Stomach (tissue), 9 donors: ENCODE results near the gene RAB4B. TPM values are rescaled to one million over a fixed set of nuclear protein-coding genes. Genes with fewer than 3 reads are reported as not detected.
"Not testable (repeated sequence)": the region's sequence is repeated elsewhere in the genome, so short reads cannot be mapped to it uniquely, and the experiment has no call there.

ENCODE experiments used
- DNase-seq, 2 donors: peaks; one replicate each; pipeline versions ENCODE4 v3.0.0 to v3.0.0-alpha.2; 2013 to 2019
- H3K27ac ChIP-seq, 5 donors: fragments of 200-600 bp in 4 of 5; sonication (generic) in 4 of 5; one replicate each; pipeline ENCODE4 v1.5.1; 2013 to 2019; ENCODE audit warnings: mild to moderate bottlenecking in 1 of 5, moderate library complexity in 1 of 5
- H3K27me3 ChIP-seq, 3 donors: fragments of 200-600 bp; sonication (generic); one replicate each; pipeline ENCODE4 v1.5.1; 2017 to 2019; ENCODE audit warnings: mixed run types in 1 of 3
- H3K36me3 ChIP-seq, 4 donors: fragments of 200-600 bp; sonication (generic); 1 replicate in 3 of 4; 2 replicates in 1 of 4; pipeline ENCODE4 v1.5.1; 2016 to 2019
- H3K4me1 ChIP-seq, 4 donors: fragments of 200-600 bp; sonication (generic); one replicate each; pipeline ENCODE4 v1.5.1; 2016 to 2019
- H3K4me3 ChIP-seq, 4 donors: fragments of 200-600 bp; sonication (generic) in 3 of 4; one replicate each; pipeline ENCODE4 v1.5.1; 2016 to 2019; ENCODE audit warnings: mild to moderate bottlenecking in 1 of 4
- H3K9me3 ChIP-seq, 4 donors: fragments of 200-600 bp; sonication (generic); one replicate each; pipeline ENCODE4 v1.5.1; 2016 to 2019
- EP300 ChIP-seq: sonication (generic); formaldehyde crosslinking; IDR thresholded peaks from one replicate; pipeline ENCODE4 v1.6.1; 2017; ENCODE audit warnings: antibody characterized with exemption
- POLR2A ChIP-seq, 4 donors: fragments of 450-650 bp; IDR thresholded peaks; one replicate each; pipeline ENCODE4 v1.6.1; 2016; ENCODE audit warnings: antibody characterized with exemption in 4 of 4, control low read depth in 2 of 4, mild to moderate bottlenecking in 1 of 4, moderate library complexity in 1 of 4
- POLR2AphosphoS5 ChIP-seq, 3 donors: sonication (generic); formaldehyde crosslinking; IDR thresholded peaks; one replicate each; pipeline ENCODE4 v1.6.1; 2016; ENCODE audit warnings: antibody characterized with exemption in 3 of 3
- WGBS, 5 donors: extraction: QIAGEN DNeasy Blood & Tissue Kit in 3 of 5; methylation state at CpG; one replicate each; pipeline versions ENCODE4 v1.1.5 to v1.1.7; 2013 to 2018; 5-methylcytosine and 5-hydroxymethylcytosine counted together
- intact Hi-C: fragments of 100-400 bp; cut with DNase I; formaldehyde crosslinking; loops from one replicate; pipeline ENCODE4 v1.15.1; 2023; ENCODE audit warnings: low total_unique reads
- polyA plus RNA-seq, 3 donors: library from polyadenylated mRNA; stranded (reverse); fragments of 200-250 nt; gene quantifications; one replicate each; pipeline ENCODE4 v1.2.3, GENCODE V29; 2013
- total RNA-seq, 5 donors: library from RNA; depleted of rRNA; stranded (reverse); fragments of >200 nt; gene quantifications; one replicate each; pipeline versions ENCODE4 v1.1.0 to v1.2.3, GENCODE V29; 2014 to 2016
- TF ChIP-seq, protein P1 (sequence below), 7 experiments: fragments of 450-650 bp in 4 of 7; fragments of 200-600 bp in 3 of 7; sonication (generic) in 3 of 7; IDR thresholded peaks; one replicate each; pipeline ENCODE4 v1.5.1; 2016 to 2019; ENCODE audit warnings: antibody characterized with exemption in 7 of 7, control low read depth in 2 of 7, mild to moderate bottlenecking in 1 of 7
- donor health status: healthy with polysubstance abuse.
- donor health status: Bipolar disorder and iron deficiency.
- donor health status: healthy.

RAB4B gene
- total and polyA plus RNA-seq, 8 donors = 10.3 to 53.7 (median 39.2) TPM; not detected in 1

DNA sequence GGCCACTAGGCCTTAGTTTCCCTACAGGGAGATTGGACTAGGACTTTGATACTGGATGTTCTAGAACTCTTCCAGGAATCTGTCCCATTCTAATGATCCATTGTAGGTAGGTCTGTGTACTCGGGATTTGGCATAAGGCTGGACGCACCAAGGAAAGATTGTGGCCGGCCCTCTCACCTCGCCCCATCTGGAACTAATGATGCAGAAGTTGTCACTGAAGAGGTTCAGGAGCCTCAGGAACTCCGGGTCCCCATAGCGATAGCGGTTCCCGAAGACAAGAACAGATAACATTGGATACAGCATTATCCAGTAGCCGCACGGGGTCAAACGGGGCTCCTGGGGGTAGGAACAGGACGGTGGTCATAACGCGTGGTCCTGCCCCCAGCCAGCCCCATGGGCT is 32.1 kb downstream of the RAB4B start:
- TF ChIP-seq, protein P1, sequence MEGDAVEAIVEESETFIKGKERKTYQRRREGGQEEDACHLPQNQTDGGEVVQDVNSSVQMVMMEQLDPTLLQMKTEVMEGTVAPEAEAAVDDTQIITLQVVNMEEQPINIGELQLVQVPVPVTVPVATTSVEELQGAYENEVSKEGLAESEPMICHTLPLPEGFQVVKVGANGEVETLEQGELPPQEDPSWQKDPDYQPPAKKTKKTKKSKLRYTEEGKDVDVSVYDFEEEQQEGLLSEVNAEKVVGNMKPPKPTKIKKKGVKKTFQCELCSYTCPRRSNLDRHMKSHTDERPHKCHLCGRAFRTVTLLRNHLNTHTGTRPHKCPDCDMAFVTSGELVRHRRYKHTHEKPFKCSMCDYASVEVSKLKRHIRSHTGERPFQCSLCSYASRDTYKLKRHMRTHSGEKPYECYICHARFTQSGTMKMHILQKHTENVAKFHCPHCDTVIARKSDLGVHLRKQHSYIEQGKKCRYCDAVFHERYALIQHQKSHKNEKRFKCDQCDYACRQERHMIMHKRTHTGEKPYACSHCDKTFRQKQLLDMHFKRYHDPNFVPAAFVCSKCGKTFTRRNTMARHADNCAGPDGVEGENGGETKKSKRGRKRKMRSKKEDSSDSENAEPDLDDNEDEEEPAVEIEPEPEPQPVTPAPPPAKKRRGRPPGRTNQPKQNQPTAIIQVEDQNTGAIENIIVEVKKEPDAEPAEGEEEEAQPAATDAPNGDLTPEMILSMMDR (IDR thresholded peaks at IDR 0.05) = no peak
- TF ChIP-seq POLR2A (IDR thresholded peaks at IDR 0.05) = no peak
- peaks cover 42 to 81% (median 76%) of the 10 kb centered on the region in 4 donors for H3K4me1 ChIP-seq
- H3K9me3 ChIP-seq = no peaks in the 10 kb centered on the region
- peak overlapping the region; percentile 38 to 54 (median 46) for H3K4me3 ChIP-seq
- DNase-seq = peak in 1 of 2 donors; percentile 20
- H3K36me3 ChIP-seq = peaks cover 19 to 32% (median 31%) of the 10 kb centered on the region in 4 donors
- H3K27me3 ChIP-seq = no peaks in the 10 kb centered on the region
- WGBS, 5 donors = 51 to 69% (median 55%) methylated on average over 12 to 14 of the region's 14 CpGs
- peak overlapping the region in 4 of 5 donors; percentile 71 to 84 (median 82) for H3K27ac ChIP-seq
- intact Hi-C loops = no loop called here

DNA sequence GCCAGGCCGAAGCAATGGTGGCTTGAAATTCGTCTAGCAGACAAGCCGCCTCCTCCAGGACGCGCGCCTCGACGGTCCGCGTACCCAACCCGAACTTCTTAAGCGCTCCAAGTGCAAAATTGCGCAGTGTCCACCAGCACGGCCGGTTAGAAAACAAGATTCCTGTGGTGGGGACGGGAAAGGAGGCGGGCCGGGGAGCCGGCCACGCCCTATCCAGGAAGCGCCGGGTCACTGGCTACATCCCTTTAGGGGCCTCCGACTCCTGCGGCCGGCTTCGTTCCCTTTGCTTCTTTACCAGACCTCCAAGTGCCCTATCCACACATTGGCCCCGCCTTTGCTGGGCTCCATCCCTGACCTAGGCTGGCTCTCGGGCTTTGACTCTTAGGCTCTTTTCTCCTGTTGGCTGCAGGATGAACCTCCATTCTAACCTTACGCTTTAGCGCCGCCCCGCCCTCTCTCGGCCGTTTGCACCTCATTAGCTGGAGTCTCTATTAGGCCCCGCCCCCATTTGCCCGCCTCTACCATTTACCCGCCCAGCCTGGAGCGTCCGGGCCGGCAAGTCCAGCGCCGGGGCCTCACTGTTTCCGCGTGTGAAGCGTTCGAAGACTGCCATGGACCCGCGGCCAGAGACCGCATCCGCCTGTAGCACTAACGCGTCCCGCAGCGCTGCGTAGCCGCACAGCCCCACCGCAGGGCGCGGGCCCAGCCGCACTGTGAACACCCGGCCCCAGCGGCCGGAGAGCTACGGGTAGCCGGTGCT is 32.8 kb downstream of the RAB4B start:
- intact Hi-C loops, H3K27me3 ChIP-seq, H3K9me3 ChIP-seq: not testable (repeated sequence)
- 1 to 16% (median 5%) methylated on average over 35 to 64 of the region's 65 CpGs for WGBS, 5 donors
- Histone ChIP-seq H3K27ac (peak overlapping the region; percentile 55 to 84 (median 80)), H3K36me3 (peaks cover 19 to 31% (median 27%) of the 10 kb centered on the region in 4 donors), H3K4me3 (peak overlapping the region; percentile 38 to 54 (median 46)), H3K4me1 (peaks cover 35 to 74% (median 69%) of the 10 kb centered on the region in 4 donors)
- peak; percentile 85 to 91 for DNase-seq
- TF ChIP-seq, protein P1 (IDR thresholded peaks at IDR 0.05) = peak in 1 of 7 experiments; percentile 21
- peak in 1 of 3 donors; percentile 27 for TF ChIP-seq POLR2AphosphoS5 (IDR thresholded peaks at IDR 0.05)

DNA sequence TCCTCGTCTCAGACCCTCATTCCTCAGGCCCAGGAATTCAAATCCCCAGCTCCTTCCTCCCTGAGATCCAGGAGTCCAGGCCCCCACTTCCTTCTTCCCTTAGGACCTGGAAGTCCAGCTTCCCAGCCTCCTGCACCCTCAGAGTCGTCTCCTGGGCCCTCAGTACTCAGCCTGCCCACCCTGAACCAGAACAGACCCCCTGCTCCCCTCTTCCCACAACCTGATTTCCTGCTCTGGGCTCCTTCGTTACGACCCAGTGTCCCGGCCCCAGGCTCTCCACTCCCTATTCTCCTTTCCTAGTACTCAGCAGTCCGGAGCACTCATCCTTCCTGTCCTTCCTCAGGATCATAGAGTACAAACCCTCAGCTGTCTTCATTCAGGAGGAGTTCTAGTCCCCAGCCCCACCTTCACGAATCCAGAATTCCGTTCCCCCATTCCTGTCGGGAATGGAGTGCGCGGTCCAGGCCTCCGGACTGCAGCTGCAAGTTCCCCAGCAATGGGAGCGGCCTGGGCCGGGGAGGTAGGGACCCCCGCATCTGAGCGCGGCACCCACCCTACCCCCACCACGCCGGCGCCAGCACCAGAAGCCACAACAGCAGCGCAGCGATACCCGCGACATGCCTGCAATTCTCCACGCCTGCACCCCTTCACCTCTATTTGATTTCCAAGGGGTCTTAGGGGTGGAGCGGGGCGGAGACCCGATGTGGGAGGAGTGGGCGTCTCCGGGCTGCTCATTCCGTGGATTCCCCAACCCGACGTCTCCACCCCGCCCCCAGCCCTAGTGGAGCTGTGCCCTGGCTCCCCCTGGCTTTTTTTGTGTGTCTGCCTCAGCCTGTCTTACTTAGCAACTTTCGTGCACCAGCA is 33.7 kb downstream of the RAB4B start:
- Histone ChIP-seq H3K27me3 (no peaks in the 10 kb centered on the region), H3K36me3 (peaks cover 19 to 31% (median 26%) of the 10 kb centered on the region in 4 donors), H3K4me3 (peak overlapping the region; percentile 38 to 54 (median 46)), H3K27ac (peak overlapping the region; percentile 54 to 84 (median 80)), H3K4me1 (peaks cover 26 to 65% (median 60%) of the 10 kb centered on the region in 4 donors), H3K9me3 (no peaks in the 10 kb centered on the region)
- 27 to 38% (median 34%) methylated on average over 27 to 35 of the region's 35 CpGs for WGBS, 5 donors
- TF ChIP-seq EP300 (no peak), POLR2A (IDR thresholded peaks at IDR 0.05) (no peak), POLR2AphosphoS5 (IDR thresholded peaks at IDR 0.05) (no peak)
- TF ChIP-seq, protein P1 (IDR thresholded peaks at IDR 0.05) = no peak
- DNase-seq = peak in 1 of 2 donors; percentile 76
- intact Hi-C loops = no loop called here

DNA sequence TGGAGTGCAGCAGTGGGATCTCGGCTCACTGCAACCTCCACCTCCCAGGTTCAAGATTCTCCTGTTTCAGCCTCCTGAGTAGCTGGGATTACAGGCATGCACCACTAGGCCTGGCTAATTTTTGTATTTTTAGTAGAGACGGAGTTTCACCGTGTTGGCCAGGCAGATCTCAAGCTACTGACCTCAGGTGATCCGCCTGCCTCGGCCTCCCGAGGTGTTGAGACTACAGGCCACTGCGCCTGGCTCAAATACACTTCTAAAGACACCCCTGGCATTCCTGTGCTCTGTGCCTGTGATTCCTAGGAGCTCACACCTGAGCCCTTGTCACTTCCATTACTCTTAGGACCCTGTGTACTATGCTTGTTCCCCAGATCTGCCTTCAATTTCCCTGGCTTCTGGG is 34.5 kb downstream of the RAB4B start:
- WGBS, 5 donors = 86 to 92% (median 89%) methylated on average over 7 of the region's 7 CpGs
- intact Hi-C loops, H3K4me3 ChIP-seq, H3K9me3 ChIP-seq, DNase-seq, H3K27me3 ChIP-seq: not testable (repeated sequence)
- peaks cover 20 to 56% (median 52%) of the 10 kb centered on the region in 4 donors for H3K4me1 ChIP-seq
- H3K36me3 ChIP-seq = peaks cover 15 to 23% (median 21%) of the 10 kb centered on the region in 4 donors
- H3K27ac ChIP-seq = peak overlapping the region in 1 of 5 donors; percentile 20
